OCI-LY3 (cell line): Measurements from ENCODE around the gene PTH.

Experiments
- H2AFZ ChIP-seq: fragments of 200-600, 300-600 bp; shearing (Covaris generic); 2 replicates; pipeline ENCODE4 v1.6.0; 2014; ENCODE audit warnings: antibody characterized with exemption, low read depth, low read length
- H3K27ac ChIP-seq: fragments of 200-600, 300-600 bp; sonication (generic); 2 replicates; pipeline ENCODE4 v1.5.1; 2014; ENCODE audit warnings: mild to moderate bottlenecking, low read length, moderate library complexity, mixed read lengths
- H3K27me3 ChIP-seq: fragments of 200-600, 300-600 bp; sonication (generic); 2 replicates; pipeline ENCODE4 v1.6.1; 2014; ENCODE audit warnings: low read depth, low read length, mixed read lengths
- H3K36me3 ChIP-seq: fragments of 200-600, 300-600 bp; sonication (generic); replicated peaks from 2 replicates; pipeline ENCODE3; 2014; ENCODE audit warnings: low read depth, low read length, mixed read lengths
- H3K4me1 ChIP-seq: fragments of 300-600, 200-600 bp; sonication (generic); 2 replicates; pipeline ENCODE4 v1.6.1; 2014; ENCODE audit warnings: low read length, mixed read lengths
- H3K4me2 ChIP-seq: fragments of 200-600, 300-600 bp; sonication (generic); 2 replicates; pipeline ENCODE4 v1.6.1; 2014; ENCODE audit warnings: low read length, mixed read lengths
- H3K4me3 ChIP-seq: fragments of 300-600, 200-600 bp; sonication (generic); 2 replicates; pipeline ENCODE4 v1.5.1; 2014; ENCODE audit warnings: antibody characterized with exemption, mild to moderate bottlenecking, low read length, moderate library complexity
- H3K79me2 ChIP-seq: fragments of 300-600, 200-600 bp; shearing (Covaris generic); 2 replicates; pipeline ENCODE4 v1.6.1; 2014; ENCODE audit warnings: mild to moderate bottlenecking, low read length, mixed read lengths
- H3K9ac ChIP-seq: fragments of 300-600, 200-600 bp; shearing (Covaris generic); 2 replicates; pipeline ENCODE4 v1.6.0; 2014; ENCODE audit warnings: mild to moderate bottlenecking, low read length, moderate library complexity
- H3K9me3 ChIP-seq: fragments of 200-600, 300-600 bp; shearing (Covaris generic); 2 replicates; pipeline ENCODE4 v1.6.1; 2014; ENCODE audit warnings: low read length, mixed read lengths; ENCODE audit not compliant: insufficient read depth
- H4K20me1 ChIP-seq: fragments of 200-600, 300-600 bp; sonication (generic); 2 replicates; pipeline ENCODE4 v1.6.1; 2016; ENCODE audit warnings: low read length, mixed read lengths; ENCODE audit not compliant: insufficient read depth
- CTCF ChIP-seq: fragments of 200-600, 300-600 bp; sonication (generic); IDR thresholded peaks from 2 replicates; pipeline ENCODE4 v1.5.1; 2014; ENCODE audit warnings: antibody characterized with exemption, low read length, low read depth
- EZH2phosphoT487 ChIP-seq: fragments of 200-600 bp; shearing (Covaris generic); IDR thresholded peaks from 2 replicates; pipeline ENCODE4 v1.6.1; 2018; ENCODE audit warnings: antibody characterized with exemption, mixed run types, low read depth

PTH gene

GRCh38 chr11:13475091-13475490 is 20.7 kb downstream of the PTH start:
- Histone ChIP-seq H3K79me2 (no peaks in the 10 kb centered on the region), H3K9me3 (no peaks in the 10 kb centered on the region), H2AFZ (no peak overlapping the region), H3K4me2 (no peak overlapping the region), H3K27me3 (no peaks in the 10 kb centered on the region; the same call in 1 of the 2 replicates), H3K36me3 (no peaks in the 10 kb centered on the region), H3K9ac (no peak overlapping the region), H3K4me1 (no peaks in the 10 kb centered on the region), H4K20me1 (no peaks in the 10 kb centered on the region), H3K4me3 (no peak overlapping the region), H3K27ac (no peak overlapping the region)
- TF ChIP-seq CTCF (no peak), EZH2phosphoT487 (no peak)

GRCh38 chr11:13473013-13473722 is 22.6 kb downstream of the PTH start:
- no peaks in the 10 kb centered on the region for H3K9me3 ChIP-seq
- H3K79me2 ChIP-seq: no peaks in the 10 kb centered on the region
- H3K4me1 ChIP-seq: no peaks in the 10 kb centered on the region
- TF ChIP-seq EZH2phosphoT487: no peak
- TF ChIP-seq CTCF: no peak
- H3K9ac ChIP-seq: no peak overlapping the region
- no peaks in the 10 kb centered on the region; the same call in 1 of the 2 replicates for H3K27me3 ChIP-seq
- no peak overlapping the region for H2AFZ ChIP-seq
- H3K36me3 ChIP-seq: no peaks in the 10 kb centered on the region
- no peak overlapping the region for H3K4me2 ChIP-seq
- H4K20me1 ChIP-seq: no peaks in the 10 kb centered on the region
- H3K27ac ChIP-seq: no peak overlapping the region
- H3K4me3 ChIP-seq: no peak overlapping the region

GRCh38 chr11:13468750-13469149 is 27.0 kb downstream of the PTH start:
- Histone ChIP-seq H3K9me3 (no peaks in the 10 kb centered on the region), H4K20me1 (no peaks in the 10 kb centered on the region), H3K9ac (no peak overlapping the region), H3K79me2 (no peaks in the 10 kb centered on the region), H2AFZ (no peak overlapping the region), H3K4me1 (peaks cover 9% of the 10 kb centered on the region), H3K27ac (no peak overlapping the region), H3K36me3 (no peaks in the 10 kb centered on the region), H3K4me3 (no peak overlapping the region), H3K4me2 (no peak overlapping the region), H3K27me3 (no peaks in the 10 kb centered on the region)
- TF ChIP-seq EZH2phosphoT487: no peak

- Histone ChIP-seq H3K4me2 (peak overlapping the region; percentile 53), H3K27me3 (no peaks in the 10 kb centered on the region), H4K20me1 (0 out of 2 replicates have a peak, but pooled peaks cover 3% of the 10 kb centered on the region), H3K4me3 (peak overlapping the region; percentile 48; the same call in 1 of the 2 replicates), H3K9me3 (no peaks in the 10 kb centered on the region), H3K36me3 (no peaks in the 10 kb centered on the region), H3K4me1 (peaks cover 18% of the 10 kb centered on the region), H3K9ac (no peak overlapping the region), H2AFZ (peak overlapping the region; percentile 75), H3K79me2 (peaks cover 19% of the 10 kb centered on the region), H3K27ac (no peak overlapping the region)
- peak; percentile 70 for TF ChIP-seq CTCF
- no peak for TF ChIP-seq EZH2phosphoT487
Observed at GRCh38 chr11:13465909-13466371, 29.9 kb downstream of the PTH start.
